ENCODE data around the gene MX2.

GRCh38 chr21:41318218-41318617 is 43.6 kb upstream of the MX2 start:
- TF ChIP-seq MAFK (IDR thresholded peaks at IDR 0.05; ENCODE audit: low read length): no peak
- no peak for TF ChIP-seq GABPA (tag; conservative IDR thresholded peaks at IDR 0.05; ENCODE audit: low read depth)
- no peak for TF ChIP-seq CREB1 (IDR thresholded peaks at IDR 0.05)
- TF ChIP-seq CREB1 (CRISPR knock-in tag; IDR thresholded peaks at IDR 0.05): no peak
- TF ChIP-seq ELF4 (CRISPR knock-in tag; IDR thresholded peaks at IDR 0.05): no peak

Measured in K562 (cell line).